RWPE2 (cell line): ENCODE results near the gene MDH1.
"Not testable (repeated sequence)": the region's sequence is repeated elsewhere in the genome, so short reads cannot be mapped to it uniquely, and the experiment has no call there.

Experiments used
- ATAC-seq: fragments of 200-7000 bp; cut with Tn5 transposase; 3 replicates; pipeline ENCODE4 v1.9.1; 2021; ENCODE audit warnings: low read depth
- DNase-seq: peaks from one replicate; pipeline ENCODE4 v3.0.0-alpha.2; 2020; ENCODE audit warnings: low spot score
- H3K27ac ChIP-seq: fragments of 450-650 bp; 2 replicates; pipeline ENCODE4 v1.5.1; 2017; ENCODE audit warnings: mild to moderate bottlenecking; ENCODE audit not compliant: poor library complexity, severe bottlenecking
- H3K27me3 ChIP-seq: fragments of 250-450 bp; sonication (Bioruptor Pico); 2 replicates; pipeline ENCODE4 v1.5.1; 2021; ENCODE audit warnings: mild to moderate bottlenecking, moderate library complexity; ENCODE audit not compliant: insufficient read depth, poor library complexity, severe bottlenecking
- H3K36me3 ChIP-seq: fragments of 250-450 bp; sonication (Bioruptor Pico); 2 replicates; pipeline ENCODE4 v1.5.1; 2020; ENCODE audit warnings: low read depth, mild to moderate bottlenecking, moderate library complexity
- H3K4me1 ChIP-seq: fragments of 250-450 bp; sonication (Bioruptor Pico); 2 replicates; pipeline ENCODE4 v1.5.1; 2021; ENCODE audit warnings: mild to moderate bottlenecking, moderate library complexity; ENCODE audit not compliant: insufficient read depth, poor library complexity, severe bottlenecking
- H3K4me3 ChIP-seq: fragments of 250-450 bp; sonication (Bioruptor Pico); 2 replicates; pipeline ENCODE4 v1.5.1; 2021; ENCODE audit warnings: mild to moderate bottlenecking, moderate library complexity; ENCODE audit not compliant: severe bottlenecking
- H3K9me3 ChIP-seq: fragments of 250-450 bp; sonication (Bioruptor Pico); 2 replicates; pipeline ENCODE4 v1.5.1; 2021; ENCODE audit warnings: mild to moderate bottlenecking, moderate library complexity; ENCODE audit not compliant: severe bottlenecking
- TF ChIP-seq, protein P1 (sequence below): fragments of 450-650 bp; IDR thresholded peaks from one replicate; pipeline ENCODE4 v1.5.1; 2017; ENCODE audit warnings: mild to moderate bottlenecking, moderate library complexity; ENCODE audit not compliant: poor library complexity, severe bottlenecking

MDH1 gene

DNA sequence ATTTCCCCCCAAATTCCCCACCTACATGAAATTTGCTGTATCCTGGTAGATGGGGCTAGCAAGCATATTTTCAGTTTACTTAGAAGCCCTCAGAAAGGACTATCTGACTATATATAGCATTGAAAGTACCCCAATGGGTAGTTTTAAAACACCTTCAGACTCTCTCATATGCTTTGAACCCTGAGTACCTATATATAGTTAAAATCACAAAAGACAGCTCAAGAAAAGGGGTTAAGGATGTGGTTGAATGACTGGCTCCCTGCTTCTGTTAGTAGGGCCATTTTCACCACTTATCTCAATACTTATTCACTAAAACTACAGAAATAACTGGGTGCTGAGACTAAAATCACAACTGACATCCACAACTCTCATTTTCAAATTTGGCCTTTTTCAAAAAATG lies 19.0 kb upstream of the MDH1 start:
- Histone ChIP-seq H3K4me1 (no peaks in the 10 kb centered on the region), H3K27me3 (no peaks in the 10 kb centered on the region), H3K4me3 (no peak overlapping the region), H3K9me3 (no peaks in the 10 kb centered on the region), H3K27ac (no peak overlapping the region), H3K36me3 (no peaks in the 10 kb centered on the region)
- DNase-seq (no peak), ATAC-seq (no peak)
- TF ChIP-seq, protein P1, sequence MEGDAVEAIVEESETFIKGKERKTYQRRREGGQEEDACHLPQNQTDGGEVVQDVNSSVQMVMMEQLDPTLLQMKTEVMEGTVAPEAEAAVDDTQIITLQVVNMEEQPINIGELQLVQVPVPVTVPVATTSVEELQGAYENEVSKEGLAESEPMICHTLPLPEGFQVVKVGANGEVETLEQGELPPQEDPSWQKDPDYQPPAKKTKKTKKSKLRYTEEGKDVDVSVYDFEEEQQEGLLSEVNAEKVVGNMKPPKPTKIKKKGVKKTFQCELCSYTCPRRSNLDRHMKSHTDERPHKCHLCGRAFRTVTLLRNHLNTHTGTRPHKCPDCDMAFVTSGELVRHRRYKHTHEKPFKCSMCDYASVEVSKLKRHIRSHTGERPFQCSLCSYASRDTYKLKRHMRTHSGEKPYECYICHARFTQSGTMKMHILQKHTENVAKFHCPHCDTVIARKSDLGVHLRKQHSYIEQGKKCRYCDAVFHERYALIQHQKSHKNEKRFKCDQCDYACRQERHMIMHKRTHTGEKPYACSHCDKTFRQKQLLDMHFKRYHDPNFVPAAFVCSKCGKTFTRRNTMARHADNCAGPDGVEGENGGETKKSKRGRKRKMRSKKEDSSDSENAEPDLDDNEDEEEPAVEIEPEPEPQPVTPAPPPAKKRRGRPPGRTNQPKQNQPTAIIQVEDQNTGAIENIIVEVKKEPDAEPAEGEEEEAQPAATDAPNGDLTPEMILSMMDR, result no peak

DNA sequence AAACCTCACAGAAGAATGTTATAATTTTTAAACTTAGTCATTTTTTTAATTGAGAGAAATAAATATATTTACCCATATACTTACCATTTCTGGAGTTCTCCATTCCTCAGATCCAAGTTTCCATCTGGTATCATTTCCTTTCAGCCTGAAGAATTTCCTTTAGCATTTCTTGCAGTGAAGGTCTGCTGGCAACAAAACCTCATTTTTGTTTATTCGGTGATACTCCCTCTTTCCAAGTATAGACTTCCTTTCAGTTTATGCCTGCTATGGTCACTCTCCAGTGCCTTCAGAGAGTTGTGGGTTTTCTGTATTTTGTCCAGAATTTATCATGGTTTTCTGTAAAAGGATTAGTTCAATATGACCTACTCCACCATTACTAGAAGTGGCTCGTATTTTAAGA lies 17.5 kb upstream of the MDH1 start:
- DNase-seq (no peak), ATAC-seq (no peak)
- Histone ChIP-seq H3K4me1 (no peaks in the 10 kb centered on the region), H3K27me3 (no peaks in the 10 kb centered on the region), H3K4me3 (no peak overlapping the region), H3K9me3 (no peaks in the 10 kb centered on the region), H3K27ac (no peak overlapping the region), H3K36me3 (no peaks in the 10 kb centered on the region)
- TF ChIP-seq, protein P1, result no peak

DNA sequence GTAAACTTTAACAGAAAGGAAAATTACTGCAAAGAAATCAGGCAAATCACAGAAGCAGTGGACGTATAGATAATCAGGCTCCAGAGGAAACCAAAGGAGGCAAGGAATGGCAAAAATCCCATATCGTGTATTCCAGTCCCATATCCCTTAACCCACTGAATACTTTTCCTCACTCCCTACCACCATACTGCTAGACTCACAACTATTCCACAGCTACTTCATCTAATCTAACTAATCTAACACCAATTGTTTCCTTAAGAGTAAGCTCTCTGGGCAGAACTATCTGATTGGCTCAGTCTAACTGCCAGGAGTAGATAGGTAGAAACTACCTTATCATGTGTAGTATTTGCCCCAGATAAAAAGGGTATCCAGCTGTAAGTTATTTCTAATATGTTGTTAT lies 16.8 kb upstream of the MDH1 start:
- TF ChIP-seq, protein P1, result no peak
- no peaks in the 10 kb centered on the region for H3K4me1 ChIP-seq
- H3K27me3 ChIP-seq, result no peaks in the 10 kb centered on the region
- no peak overlapping the region for H3K27ac ChIP-seq
- no peaks in the 10 kb centered on the region for H3K36me3 ChIP-seq
- DNase-seq, result no peak
- H3K9me3 ChIP-seq, result no peaks in the 10 kb centered on the region
- H3K4me3 ChIP-seq, result no peak overlapping the region
- no peak for ATAC-seq

DNA sequence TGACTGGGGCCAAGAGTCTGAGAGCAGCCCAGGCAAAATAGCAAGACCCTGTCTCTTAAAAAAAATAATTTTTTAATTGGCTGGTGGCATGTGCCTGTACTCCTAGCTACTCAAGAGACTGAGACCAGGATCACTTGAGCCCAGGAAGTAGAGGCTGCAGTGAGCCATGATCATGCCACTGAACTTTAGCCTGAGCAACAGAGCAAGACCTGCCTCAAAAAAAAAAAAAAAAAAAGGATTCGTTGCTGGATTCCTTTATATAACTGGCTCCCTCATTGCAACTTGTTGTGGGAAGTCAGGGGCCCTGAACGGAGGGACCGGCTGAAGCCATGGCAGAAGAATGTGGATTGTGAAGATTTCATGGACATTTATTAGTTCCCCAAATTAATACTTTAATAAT lies 15.7 kb upstream of the MDH1 start:
- not testable (repeated sequence) for H3K27me3 ChIP-seq, H3K27ac ChIP-seq, DNase-seq, ATAC-seq, H3K9me3 ChIP-seq, H3K4me1 ChIP-seq, H3K4me3 ChIP-seq, H3K36me3 ChIP-seq

DNA sequence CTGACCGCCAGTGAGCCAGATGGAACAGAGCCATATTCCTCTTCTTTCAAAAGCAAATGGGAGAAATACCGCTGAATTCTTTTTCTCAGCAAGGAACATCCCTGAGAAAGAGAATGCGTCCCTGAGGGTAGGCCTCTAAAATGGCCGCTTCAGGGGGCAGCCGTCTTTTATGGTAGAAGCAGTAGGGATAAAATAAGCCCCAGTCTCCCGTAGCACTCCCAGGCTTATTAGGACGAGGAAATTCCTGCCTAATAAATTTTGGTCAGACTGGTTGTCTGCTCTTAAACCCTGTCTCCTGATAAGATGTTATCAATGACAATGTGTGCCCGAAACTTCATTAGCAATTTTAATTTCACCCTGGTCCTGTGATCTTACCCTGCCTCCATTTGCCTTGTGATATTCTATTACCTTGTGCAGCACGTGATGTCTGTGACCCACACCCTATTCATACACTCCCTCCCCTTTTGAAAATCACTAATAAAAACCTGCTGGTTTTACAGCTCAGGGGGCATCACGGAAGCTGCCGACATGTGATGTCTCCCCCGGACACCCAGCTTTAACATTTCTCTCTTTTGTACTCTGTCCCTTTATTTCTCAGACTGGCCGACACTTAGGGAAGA lies 14.9 kb upstream of the MDH1 start:
- H3K9me3 ChIP-seq, H3K4me3 ChIP-seq, DNase-seq, H3K4me1 ChIP-seq, H3K27ac ChIP-seq, H3K36me3 ChIP-seq, H3K27me3 ChIP-seq, ATAC-seq: not testable (repeated sequence)

DNA sequence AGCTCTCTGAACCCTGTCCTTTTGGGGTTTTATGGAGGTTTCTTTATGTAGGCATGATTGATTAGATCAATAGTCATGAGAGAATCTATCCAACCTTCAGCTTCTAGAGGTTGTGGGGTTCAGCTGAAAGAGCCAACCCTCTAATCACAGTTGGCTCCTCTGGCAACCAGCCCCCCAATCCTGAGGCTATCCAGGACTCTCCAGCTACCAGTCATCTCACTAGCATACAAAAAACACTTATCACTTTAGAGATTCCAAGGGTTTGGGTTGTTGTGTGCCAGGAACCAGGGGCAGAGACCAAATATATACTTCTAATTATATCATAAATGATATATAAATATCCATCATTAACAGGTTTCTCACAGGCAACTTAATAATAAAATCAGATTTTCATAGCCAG lies 12.2 kb upstream of the MDH1 start:
- no peaks in the 10 kb centered on the region for H3K9me3 ChIP-seq
- no peak overlapping the region for H3K4me3 ChIP-seq
- H3K27ac ChIP-seq, result no peak overlapping the region
- TF ChIP-seq, protein P1, result no peak
- no peak for DNase-seq
- no peaks in the 10 kb centered on the region for H3K36me3 ChIP-seq
- no peak for ATAC-seq
- H3K4me1 ChIP-seq, result no peaks in the 10 kb centered on the region
- H3K27me3 ChIP-seq, result no peaks in the 10 kb centered on the region
